PFSK-1 (cell line): ENCODE measurements around the gene XCR1.

ENCODE experiments used
- FOXP2 ChIP-seq: optimal IDR thresholded peaks from 2 replicates; pipeline ENCODE3; 2011; ENCODE audit warnings: borderline replicate concordance, control low read depth, inconsistent platforms; ENCODE audit not compliant: insufficient read depth; ENCODE audit errors: extremely low read length, extremely low read depth
- POLR2AphosphoS5 ChIP-seq: IDR thresholded peaks from 2 replicates; pipeline ENCODE4 v1.6.1; 2012; ENCODE audit warnings: low read depth, mild to moderate bottlenecking, control low read depth, low read length, moderate library complexity
- SIN3A ChIP-seq: IDR thresholded peaks from 2 replicates; pipeline ENCODE4 v1.6.1; 2012; ENCODE audit warnings: mild to moderate bottlenecking, low read length, moderate library complexity, borderline replicate concordance; ENCODE audit not compliant: insufficient read depth
- TAF1 ChIP-seq: IDR thresholded peaks from 2 replicates; pipeline ENCODE4 v1.6.1; 2012; ENCODE audit warnings: low read length, control low read depth, borderline replicate concordance; ENCODE audit not compliant: insufficient read depth
- TF ChIP-seq, protein P1 (sequence below), 2 experiments: IDR thresholded peaks; 2 replicates each; pipeline versions ENCODE4 v1.6.1 to v1.8.0; 2011 to 2012; ENCODE audit warnings: low read depth in 2 of 2, low read length in 2 of 2, control low read depth in 1 of 2, inconsistent platforms in 1 of 2, mild to moderate bottlenecking in 1 of 2, moderate library complexity in 1 of 2; ENCODE audit not compliant: insufficient read depth in 1 of 2

XCR1 gene

DNA sequence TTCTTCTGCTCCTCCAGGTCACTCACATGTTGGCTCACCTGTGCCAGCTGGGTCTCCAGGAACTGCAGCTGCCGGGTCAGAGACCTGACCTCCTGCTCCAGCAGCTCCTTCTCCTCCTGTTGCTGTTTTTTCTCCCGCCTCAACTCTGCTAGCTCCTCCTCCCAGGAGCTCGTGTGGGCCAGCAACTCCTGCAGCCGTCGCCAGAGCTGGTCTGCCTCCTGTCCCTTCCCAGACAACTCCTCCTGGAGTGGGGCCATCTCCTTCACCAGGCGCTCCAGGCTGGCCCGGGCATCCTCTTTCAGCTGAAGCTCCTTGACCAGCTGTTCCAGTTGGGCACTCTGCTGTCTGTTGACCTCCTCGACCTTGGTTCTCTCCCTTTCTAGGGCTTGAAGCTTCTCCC lies 59.6 kb downstream of the XCR1 start:
- no peak for TF ChIP-seq FOXP2
- no peak for TF ChIP-seq SIN3A
- TF ChIP-seq, protein P1, sequence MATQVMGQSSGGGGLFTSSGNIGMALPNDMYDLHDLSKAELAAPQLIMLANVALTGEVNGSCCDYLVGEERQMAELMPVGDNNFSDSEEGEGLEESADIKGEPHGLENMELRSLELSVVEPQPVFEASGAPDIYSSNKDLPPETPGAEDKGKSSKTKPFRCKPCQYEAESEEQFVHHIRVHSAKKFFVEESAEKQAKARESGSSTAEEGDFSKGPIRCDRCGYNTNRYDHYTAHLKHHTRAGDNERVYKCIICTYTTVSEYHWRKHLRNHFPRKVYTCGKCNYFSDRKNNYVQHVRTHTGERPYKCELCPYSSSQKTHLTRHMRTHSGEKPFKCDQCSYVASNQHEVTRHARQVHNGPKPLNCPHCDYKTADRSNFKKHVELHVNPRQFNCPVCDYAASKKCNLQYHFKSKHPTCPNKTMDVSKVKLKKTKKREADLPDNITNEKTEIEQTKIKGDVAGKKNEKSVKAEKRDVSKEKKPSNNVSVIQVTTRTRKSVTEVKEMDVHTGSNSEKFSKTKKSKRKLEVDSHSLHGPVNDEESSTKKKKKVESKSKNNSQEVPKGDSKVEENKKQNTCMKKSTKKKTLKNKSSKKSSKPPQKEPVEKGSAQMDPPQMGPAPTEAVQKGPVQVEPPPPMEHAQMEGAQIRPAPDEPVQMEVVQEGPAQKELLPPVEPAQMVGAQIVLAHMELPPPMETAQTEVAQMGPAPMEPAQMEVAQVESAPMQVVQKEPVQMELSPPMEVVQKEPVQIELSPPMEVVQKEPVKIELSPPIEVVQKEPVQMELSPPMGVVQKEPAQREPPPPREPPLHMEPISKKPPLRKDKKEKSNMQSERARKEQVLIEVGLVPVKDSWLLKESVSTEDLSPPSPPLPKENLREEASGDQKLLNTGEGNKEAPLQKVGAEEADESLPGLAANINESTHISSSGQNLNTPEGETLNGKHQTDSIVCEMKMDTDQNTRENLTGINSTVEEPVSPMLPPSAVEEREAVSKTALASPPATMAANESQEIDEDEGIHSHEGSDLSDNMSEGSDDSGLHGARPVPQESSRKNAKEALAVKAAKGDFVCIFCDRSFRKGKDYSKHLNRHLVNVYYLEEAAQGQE (IDR thresholded peaks at IDR 0.05; ENCODE audit: insufficient read depth in 1 of 2, low read depth in 2 of 2, low read length in 2 of 2), result no peak
- no peak for TF ChIP-seq TAF1
- TF ChIP-seq POLR2AphosphoS5, result no peak
